Pancreas (tissue), 10 donors: Measurements from ENCODE around the gene CHD2. TPM values are rescaled to one million over a fixed set of nuclear protein-coding genes. Genes with fewer than 3 reads are reported as not detected.
A peak's percentile ranks its signal among the peaks of the same experiment; 100 is the strongest.

Experiments
- ATAC-seq, 4 donors: fragments of 200-7000 bp; cut with Tn5 transposase; one replicate each; pipeline versions ENCODE4 v1.8.0 to v1.9.1; 2020; ENCODE audit warnings: mild to moderate bottlenecking in 4 of 4, moderate library complexity in 4 of 4
- DNase-seq, 6 donors: peaks; one replicate each; pipeline ENCODE4 v3.0.0-alpha.2; 2020
- FAIRE-seq: peaks from 2 replicates; lab custom pipeline; 2012; peaks lifted over from hg19 to GRCh38; lab: Jason Lieb, UNC
- H3K27ac ChIP-seq, 4 donors: fragments of 200-600 bp; sonication (generic); 1 replicate in 3 of 4; 2 replicates in 1 of 4; pipeline versions ENCODE4 v1.5.0 to v1.8.0; 2020
- H3K27me3 ChIP-seq, 4 donors: fragments of 200-600 bp; one replicate each; pipeline ENCODE4 v1.8.0; 2021
- H3K36me3 ChIP-seq, 3 donors: fragments of 200-600 bp; sonication (generic) in 1 of 3; one replicate each; pipeline versions ENCODE4 v1.5.0 to v1.8.0; 2020 to 2021
- H3K4me1 ChIP-seq, 3 donors: fragments of 200-600 bp; one replicate each; pipeline ENCODE4 v1.8.0; 2021
- H3K4me3 ChIP-seq, 4 donors: fragments of 200-600 bp; sonication (generic) in 2 of 4; one replicate each; pipeline versions ENCODE4 v1.5.0 to v1.8.0; 2020 to 2021
- H3K9me3 ChIP-seq, 4 donors: fragments of 200-600 bp; one replicate each; pipeline ENCODE4 v1.8.0; 2021
- CTCF ChIP-seq, 4 donors: fragments of 200-600 bp; sonication (generic) in 3 of 4; IDR thresholded peaks; one replicate each; pipeline versions ENCODE4 v1.5.0 to v1.8.0; 2021; ENCODE audit warnings: antibody characterized with exemption in 4 of 4
- WGBS, 2 donors: extraction: QIAGEN DNeasy Blood & Tissue Kit; methylation state at CpG; one replicate each; pipeline ENCODE4 v1.1.7; 2013; 5-methylcytosine and 5-hydroxymethylcytosine counted together
- intact Hi-C, 3 donors: fragments of 100-400 bp; cut with DNase I; formaldehyde crosslinking; loops; one replicate each; pipeline versions ENCODE4 v1.11.1 to v1.14.2; 2022
- polyA plus RNA-seq, 2 donors: library from polyadenylated mRNA; stranded (reverse); fragments of 200-250 nt; gene quantifications; one replicate each; pipeline ENCODE4 v1.2.3, GENCODE V29; 2013
- total RNA-seq, 6 donors: library from RNA; stranded (reverse); fragmentation: NEBNext Ultra II Directional in 4 of 6; extraction: Animal tissue kit (Norgen Biotek cat#: 25700) in 4 of 6; gene quantifications; one replicate each; pipeline versions ENCODE4 v1.2.1 to v1.2.4, GENCODE V29; 2021 to 2023
- donor health status: healthy with polysubstance abuse.
- donor health status: DM: no; HTN: no; CAD: no; lungs with moderate emphysema.
- donor health status: DM: no; HTN: no; CAD: no.
- donor health status: control.
- donor health status: control.
- donor health status: Bipolar disorder and iron deficiency.
- donor health status: DM: yes; HTN: yes; CAD: no.
- donor health status: DM: no; HTN: no; CAD: no.
- donor health status: DM: no; HTN: no; CAD: no.
- donor health status: DM: yes; HTN: yes; CAD: no.

The CHD2 gene
- total and polyA plus RNA-seq, 8 donors: 27.7 to 86.3 (median 44.0) TPM

DNA sequence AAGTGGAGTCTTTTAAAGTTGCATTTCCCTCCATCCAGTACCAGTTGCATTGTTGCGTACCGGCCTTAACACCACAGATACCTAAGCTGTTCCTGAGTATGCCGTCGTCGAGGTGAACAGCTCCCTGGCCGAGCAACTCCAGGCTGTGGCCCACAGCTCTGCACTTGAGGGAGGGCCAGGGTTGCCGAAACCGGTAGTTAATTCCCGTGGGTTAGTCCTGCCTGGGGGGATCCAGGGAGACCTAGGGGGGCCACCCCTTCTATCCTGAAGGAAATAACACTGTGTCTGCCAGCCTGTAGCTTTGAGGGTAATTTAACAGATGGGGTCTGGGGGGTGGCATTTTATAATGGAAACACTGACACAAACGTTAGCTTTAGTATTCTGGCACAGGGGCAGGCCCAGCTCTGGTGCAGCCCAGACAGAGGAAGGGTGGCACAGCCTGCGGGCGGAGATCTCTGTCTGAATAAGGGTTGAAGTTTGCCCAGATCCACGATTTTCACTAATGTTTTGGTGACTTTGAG is 128.0 kb downstream of the CHD2 start:
- no peaks in the 10 kb centered on the region for H3K27me3 ChIP-seq
- no peak for TF ChIP-seq CTCF (IDR thresholded peaks at IDR 0.05)
- no peaks in the 10 kb centered on the region for H3K9me3 ChIP-seq
- peaks cover 0 to 33% (median 13%) of the 10 kb centered on the region in 3 donors for H3K36me3 ChIP-seq
- peaks cover 0 to 27% (median 5%) of the 10 kb centered on the region in 3 donors for H3K4me1 ChIP-seq
- H3K27ac ChIP-seq: peak overlapping the region in 2 of 4 donors; percentile 51 to 77
- no peak for ATAC-seq
- intact Hi-C loops: no loop called here
- 74 to 77% methylated on average over 13 of the region's 13 CpGs for WGBS, 2 donors
- no peak for FAIRE-seq
- peak in 1 of 6 donors; percentile 58 for DNase-seq
- H3K4me3 ChIP-seq: no peak overlapping the region

- intact Hi-C loops: no loop called here
- ATAC-seq: peak; percentile 51 to 74 (median 68)
Observed at GRCh38 chr15:93028632-93029213, 128.6 kb downstream of the CHD2 start.

DNA sequence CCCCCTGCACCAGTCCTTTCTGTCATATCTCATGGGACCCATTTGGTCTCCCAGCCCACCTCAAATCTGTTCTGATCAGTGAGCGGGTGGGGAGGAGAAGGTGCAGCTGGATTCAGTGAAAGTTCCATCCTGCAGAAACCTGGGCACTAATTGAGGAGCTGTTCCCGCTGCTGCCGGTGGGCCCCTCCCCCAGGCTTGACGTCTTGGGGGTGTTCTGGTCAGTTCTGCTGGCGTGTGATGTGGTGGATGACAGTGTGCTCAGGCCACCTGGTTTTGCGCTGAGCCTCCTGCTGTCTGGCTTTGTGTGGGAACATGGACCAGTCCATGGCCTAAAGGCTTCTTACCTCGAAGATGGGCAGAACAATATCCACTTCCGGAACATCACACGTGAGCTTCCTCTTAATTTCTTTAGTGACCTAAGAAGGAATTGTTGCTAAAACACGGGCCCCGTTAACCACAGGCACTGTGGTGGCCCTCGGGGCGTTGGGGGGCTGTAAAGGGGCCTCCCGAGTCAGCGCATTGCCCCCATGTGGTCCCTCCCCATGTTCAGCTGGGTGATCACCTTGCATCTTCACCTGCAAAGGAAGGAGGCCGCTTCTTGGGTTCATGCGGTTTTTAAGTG is 129.2 kb downstream of the CHD2 start:
- H3K9me3 ChIP-seq: no peaks in the 10 kb centered on the region
- peak overlapping the region in 2 of 4 donors; percentile 51 to 77 for H3K27ac ChIP-seq
- FAIRE-seq (no peak), DNase-seq (peak in 2 of 6 donors; percentile 51 to 56), ATAC-seq (peak in 1 of 4 donors; percentile 1)
- peaks cover 0 to 32% (median 11%) of the 10 kb centered on the region in 3 donors for H3K36me3 ChIP-seq
- TF ChIP-seq CTCF (IDR thresholded peaks at IDR 0.05): no peak
- intact Hi-C loops: no loop called here
- WGBS, 2 donors: 72 to 74% methylated on average over 17 of the region's 17 CpGs
- H3K4me1 ChIP-seq: peaks cover 0 to 27% (median 5%) of the 10 kb centered on the region in 3 donors
- H3K27me3 ChIP-seq: no peaks in the 10 kb centered on the region
- H3K4me3 ChIP-seq: no peak overlapping the region

More at GRCh38 chr15:93028632-93029213, 128.6 kb downstream of the CHD2 start:
- WGBS, 2 donors: 39 to 40% methylated on average over 21 of the region's 21 CpGs
- no peaks in the 10 kb centered on the region for H3K27me3 ChIP-seq
- DNase-seq (peak; percentile 72 to 87 (median 84)), FAIRE-seq (no peak)
- TF ChIP-seq CTCF (IDR thresholded peaks at IDR 0.05): no peak
- peak overlapping the region in 2 of 4 donors; percentile 51 to 77 for H3K27ac ChIP-seq
- peaks cover 0 to 33% (median 13%) of the 10 kb centered on the region in 3 donors for H3K36me3 ChIP-seq
- H3K4me3 ChIP-seq: no peak overlapping the region
- no peaks in the 10 kb centered on the region for H3K9me3 ChIP-seq
- H3K4me1 ChIP-seq: peaks cover 0 to 27% (median 5%) of the 10 kb centered on the region in 3 donors

- no peak for TF ChIP-seq CTCF (IDR thresholded peaks at IDR 0.05)
- H3K4me3 ChIP-seq: no peak overlapping the region
Observed at GRCh38 chr15:93029836-93030429, 129.8 kb downstream of the CHD2 start.

More at GRCh38 chr15:93029836-93030429, 129.8 kb downstream of the CHD2 start:
- Histone ChIP-seq H3K9me3 (no peaks in the 10 kb centered on the region), H3K27me3 (no peaks in the 10 kb centered on the region), H3K27ac (peak overlapping the region in 1 of 4 donors; percentile 2), H3K4me1 (peaks cover 0 to 27% (median 5%) of the 10 kb centered on the region in 3 donors), H3K36me3 (peaks cover 0 to 26% (median 5%) of the 10 kb centered on the region in 3 donors)
- 62 to 65% methylated on average over 12 of the region's 12 CpGs for WGBS, 2 donors
- intact Hi-C loops: loop anchor here in 2 of 3 donors (5.0 to 10.0 kb wide), 3 partner anchors 945 to 1095 kb away; no protein-coding TSS in a partner anchor
- peak; percentile 2 to 21 (median 20) for ATAC-seq
- FAIRE-seq: no peak
- DNase-seq: peak in 2 of 6 donors; percentile 53 to 62
